NOMO-1 (cell line): ENCODE measurements around the gene ADARB2.
"Not testable (repeated sequence)": the region's sequence is repeated elsewhere in the genome, so short reads cannot be mapped to it uniquely, and the experiment has no call there.

ENCODE experiments used
- DNase-seq, 2 experiments: peaks; one replicate each; lab custom pipeline; 2025; ENCODE audit not compliant: unreplicated experiment in 2 of 2; lab: John Stamatoyannopoulos, UW

Gene ADARB2

DNA sequence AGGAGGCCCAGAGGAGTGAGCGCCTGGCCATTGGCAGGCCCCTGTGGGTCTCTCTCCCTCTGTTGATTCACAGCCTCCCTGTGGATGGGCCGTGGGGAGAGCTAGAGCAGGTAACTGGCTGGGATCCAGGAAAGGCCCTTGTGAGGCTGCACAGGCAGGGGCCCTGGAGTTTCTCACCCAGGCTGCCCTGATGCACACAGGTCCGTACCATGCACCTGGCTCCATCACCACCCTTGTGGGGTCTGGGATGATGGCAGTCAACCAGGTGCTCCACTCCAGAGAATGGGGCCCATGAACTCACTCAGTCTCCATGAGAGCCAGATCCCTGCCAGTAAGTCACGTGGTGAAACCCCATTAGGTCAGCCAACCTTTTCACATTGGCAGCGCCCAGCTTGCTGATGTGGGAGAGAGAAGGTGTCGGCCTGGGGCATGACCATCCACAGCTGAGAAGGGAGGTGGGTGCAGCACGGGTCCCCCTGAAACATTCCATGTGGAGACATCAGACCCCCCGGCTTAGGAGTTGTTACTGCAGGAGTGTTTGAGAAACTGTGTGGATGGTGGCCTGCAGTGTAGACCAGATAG is 320.8 kb downstream of the ADARB2 start:
- DNase-seq: no peak

DNA sequence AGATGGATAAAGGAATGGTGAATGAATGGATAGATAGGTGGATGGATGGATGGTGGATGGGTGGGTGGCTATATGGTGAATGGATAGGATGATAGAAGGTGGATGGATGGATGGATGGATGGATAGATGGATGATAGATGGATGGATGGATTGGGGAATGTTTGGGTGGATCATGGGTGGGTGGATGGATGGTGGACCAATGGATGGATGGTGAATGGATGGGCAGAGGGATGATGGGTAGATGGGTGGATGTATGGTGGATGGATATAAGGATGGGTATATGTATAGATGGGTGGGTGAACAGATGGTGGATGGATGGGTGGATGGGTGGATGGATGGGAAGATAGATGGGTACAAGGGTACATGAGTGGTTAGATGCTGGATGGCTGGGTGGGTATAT is 322.4 kb downstream of the ADARB2 start:
- no peak for DNase-seq

DNA sequence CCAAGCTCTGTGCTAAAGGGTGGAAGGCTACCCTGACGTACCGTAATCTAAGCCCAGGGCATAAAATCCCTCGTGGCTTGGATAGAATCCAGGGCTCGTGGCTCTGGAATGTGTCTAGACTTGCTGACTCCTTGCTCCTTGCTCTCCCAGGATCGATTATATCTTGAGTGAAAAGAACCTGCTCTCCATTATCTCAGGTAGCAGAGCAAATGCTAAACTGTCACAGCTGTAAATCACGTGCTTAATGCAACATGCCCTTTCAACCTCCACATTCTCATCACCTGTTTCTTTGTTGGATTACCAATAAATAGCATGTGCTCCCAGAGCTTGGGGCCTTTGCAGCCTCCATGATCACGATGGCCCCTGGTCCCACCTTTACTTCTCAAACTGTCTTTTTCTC is 323.0 kb downstream of the ADARB2 start:
- DNase-seq: not testable (repeated sequence)

DNA sequence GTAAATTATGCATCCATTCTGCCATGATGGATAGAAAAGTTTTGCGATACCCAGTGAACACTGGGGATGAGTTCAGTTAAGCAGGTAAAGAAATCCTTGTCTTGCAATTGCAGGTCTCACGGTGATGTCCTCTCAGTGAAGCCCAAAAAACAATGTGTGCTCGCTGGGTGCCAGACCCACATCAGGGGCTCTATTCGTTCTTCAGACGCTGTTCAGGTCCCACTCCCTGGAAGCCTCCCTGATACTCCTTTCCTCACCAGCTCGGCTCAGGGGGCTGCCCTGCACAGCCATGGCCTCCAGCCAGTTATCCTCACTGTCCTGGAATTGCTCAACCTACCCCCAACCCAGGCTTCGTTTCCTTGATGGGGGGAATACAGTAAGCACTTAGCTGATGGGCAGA is 323.5 kb downstream of the ADARB2 start:
- no peak for DNase-seq

DNA sequence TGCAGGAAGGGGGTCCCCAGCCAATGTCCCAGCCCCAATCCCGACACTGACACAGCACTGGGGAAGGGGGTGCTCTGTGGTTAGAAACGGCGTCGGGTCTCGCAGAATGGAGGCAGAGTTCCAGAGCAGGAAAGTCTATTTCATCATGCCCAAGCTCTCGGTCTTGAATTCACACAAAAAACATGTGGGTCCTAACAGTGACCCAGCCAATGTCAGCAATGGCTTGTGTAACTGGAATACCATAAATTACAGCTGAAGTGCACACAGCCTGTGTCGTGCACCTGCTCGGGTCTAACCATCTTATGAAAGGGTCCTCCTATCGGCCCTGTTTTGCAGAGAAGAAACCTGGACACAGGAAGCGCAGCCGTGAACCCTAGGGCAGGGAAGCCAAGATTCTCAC is 324.1 kb downstream of the ADARB2 start:
- DNase-seq: no peak

DNA sequence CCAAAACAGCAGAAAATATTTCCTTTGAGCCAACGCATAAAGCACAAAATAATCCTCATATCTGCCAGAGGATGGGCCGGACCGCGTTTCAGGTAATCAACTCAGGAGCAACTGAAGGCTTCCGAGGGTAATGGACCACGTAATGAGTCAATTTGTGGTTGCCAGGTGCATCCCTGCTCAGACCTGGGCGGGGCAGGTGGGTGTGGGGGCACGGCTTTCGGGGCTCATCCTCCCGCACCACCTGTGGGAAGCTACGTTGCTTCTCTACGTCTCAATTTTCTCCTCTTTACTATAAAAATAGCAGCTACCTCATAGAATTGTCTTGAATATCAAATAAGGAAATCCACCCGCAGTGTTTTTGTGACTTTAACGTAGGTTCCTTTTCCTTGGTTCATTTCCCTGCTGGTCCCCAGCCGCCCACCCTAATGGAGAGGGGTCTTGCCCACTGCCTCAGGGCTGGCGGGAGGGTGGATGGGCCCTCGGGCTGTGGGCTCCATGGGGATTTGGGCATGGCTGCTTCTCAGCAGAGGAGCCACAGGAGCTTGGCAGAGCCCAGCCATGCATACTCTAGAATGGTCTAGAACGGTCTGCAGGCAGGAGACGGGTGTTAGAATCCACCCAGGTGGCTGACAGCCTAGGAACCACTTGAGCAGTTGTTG is 324.7 kb downstream of the ADARB2 start:
- no peak for DNase-seq

DNA sequence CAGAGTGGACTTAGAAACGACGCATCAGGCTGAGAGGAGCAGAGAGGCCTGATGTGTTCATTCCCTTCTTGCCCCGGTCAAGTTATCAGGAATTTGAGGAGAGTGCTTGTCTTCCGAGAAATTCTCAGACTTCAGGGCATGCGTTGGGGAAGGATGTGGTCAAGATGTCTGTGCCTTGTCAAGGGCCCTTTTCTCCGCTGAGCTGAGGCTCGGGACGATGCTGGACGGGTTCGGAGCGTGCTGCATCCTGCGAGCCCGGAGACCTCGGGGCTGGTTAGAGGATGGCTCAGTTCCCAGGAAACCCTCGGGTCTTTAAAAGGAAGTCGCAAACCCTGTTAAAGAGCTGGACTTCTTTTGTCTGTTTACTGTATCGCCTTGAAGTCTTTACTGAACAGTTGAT is 325.4 kb downstream of the ADARB2 start:
- no peak for DNase-seq

DNA sequence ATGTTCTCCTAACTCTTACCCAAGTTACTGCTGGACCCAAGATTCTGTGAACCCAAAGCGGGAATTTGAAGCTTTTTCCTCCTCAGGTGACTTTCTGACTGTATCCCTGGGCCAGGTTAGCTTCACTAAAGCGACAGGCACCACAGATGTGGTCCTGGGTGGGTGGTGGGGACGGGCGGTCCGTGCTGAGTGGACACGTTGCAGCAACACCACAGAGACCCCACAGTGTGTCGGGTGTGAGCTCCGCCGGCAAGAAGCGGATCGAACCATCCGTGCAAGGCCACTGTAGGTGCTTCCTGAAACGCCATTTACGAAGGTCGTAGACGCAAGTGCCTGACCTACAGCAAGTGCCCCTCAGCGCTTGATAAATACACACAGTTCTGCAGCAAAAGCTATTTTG is 325.9 kb downstream of the ADARB2 start:
- no peak for DNase-seq

DNA sequence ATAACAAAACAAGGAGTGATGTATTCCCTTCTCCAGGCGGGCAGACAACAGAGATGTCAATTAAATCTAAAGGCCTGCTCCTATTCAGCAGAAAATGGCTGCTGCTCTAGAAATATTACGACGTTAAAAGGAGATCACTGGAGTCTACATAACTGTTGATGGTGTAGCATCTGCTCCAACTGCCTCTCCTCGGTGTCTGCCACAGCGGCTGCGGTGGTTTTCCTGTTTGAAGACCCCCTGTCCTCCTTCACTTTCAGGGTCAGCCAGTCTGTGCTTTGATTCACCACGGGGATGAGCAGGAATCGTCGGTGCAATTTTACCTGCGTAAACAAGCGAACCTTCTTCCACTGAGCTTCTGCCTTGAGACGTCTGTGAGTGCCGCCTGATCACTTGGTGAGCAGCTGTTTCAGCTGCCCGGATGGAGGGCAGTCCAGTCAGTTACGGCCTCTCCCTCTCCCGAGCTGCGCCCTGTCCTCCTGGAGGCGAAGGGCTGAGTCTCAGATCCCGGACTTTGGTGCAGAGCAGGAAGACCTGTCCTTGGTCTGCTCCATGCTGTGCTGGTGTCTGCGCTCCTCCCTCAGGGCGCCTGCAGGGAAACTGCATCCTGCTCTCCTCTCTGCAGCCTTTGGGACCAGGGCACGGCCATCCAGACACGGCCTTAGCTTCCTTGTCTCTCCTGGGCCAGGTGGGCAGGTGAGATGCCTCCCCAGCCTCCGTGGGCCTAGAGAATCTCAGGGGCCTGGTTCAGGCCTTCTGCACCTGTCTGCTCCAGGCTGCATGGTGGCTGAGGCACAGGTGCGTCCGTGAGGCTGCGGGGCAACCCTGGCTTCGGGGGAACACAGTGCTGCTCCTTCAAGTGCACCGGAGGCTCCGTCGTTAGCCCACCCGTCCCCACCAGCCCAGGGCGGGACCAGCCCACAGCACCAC is 326.6 kb downstream of the ADARB2 start:
- no peak for DNase-seq

DNA sequence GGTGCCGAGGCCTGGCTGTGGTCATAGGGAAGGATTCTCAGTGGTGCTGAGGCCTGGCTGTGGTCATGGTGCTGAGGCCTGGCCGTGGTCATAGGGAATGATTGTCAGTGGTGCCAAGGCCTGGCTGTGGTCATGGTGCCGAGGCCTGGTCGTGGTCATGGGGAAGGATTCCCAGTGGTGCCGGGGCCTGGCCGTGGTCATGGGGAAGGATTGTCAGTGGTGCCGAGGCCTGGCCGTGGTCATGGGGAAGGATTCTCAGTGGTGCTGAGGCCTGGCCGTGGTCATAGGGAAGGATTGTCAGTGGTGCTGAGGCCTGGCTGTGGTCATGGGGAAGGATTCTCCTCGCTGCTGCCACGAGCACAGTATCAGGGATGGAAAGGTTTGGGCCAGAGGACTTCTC is 327.3 kb downstream of the ADARB2 start:
- no peak for DNase-seq

DNA sequence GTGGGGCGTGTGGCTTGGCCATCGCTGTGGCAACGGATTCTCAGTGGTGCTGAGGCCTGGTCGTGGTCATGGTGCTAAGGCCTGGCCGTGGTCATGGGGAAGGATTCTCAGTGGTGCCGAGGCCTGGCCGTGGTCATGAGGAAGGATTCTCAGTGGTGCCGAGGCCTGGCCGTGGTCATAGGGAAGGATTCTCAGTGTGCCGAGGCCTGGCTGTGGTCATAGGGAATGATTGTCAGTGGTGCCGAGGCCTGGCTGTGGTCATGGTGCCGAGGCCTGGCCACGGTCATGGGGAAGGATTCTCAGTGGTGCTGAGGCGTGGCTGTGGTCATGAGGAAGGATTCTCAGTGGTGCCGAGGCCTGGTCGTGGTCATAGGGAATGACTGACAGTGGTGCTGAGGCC is 327.9 kb downstream of the ADARB2 start:
- no peak for DNase-seq

DNA sequence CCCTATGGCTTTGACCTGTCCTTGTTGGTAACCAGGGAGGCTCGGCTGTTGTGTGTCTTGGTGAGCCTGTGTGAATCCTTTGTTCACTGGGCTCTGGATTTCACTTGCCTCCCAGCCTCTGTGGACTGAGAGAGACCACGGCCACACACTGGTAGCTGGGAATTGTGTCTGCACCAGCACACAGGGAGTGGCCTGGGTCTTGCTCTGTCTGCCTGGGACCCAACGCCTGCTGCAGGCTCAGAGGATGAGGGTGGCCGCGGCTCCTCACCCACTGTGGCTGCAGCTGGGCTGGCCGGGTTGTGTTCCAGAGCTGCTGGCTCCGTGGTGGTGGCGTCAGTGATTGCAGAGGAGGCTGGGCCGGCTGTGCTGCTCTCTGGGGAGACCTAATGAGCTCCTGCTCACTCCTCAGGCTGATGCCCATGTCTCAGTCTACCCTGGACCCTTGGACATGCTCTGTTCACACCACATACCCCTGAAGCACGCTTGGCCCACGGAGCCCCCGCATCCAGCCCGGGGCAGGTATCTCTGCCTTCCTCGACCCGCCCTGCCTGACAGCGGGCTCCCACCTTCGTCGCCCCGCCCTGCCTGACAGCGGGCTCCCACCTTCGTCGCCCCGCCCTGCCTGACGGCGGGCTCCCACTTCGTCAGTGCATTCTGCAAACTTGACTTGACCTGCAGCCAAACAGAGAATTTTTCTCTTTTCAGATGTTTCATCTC is 328.5 kb downstream of the ADARB2 start:
- no peak for DNase-seq

DNA sequence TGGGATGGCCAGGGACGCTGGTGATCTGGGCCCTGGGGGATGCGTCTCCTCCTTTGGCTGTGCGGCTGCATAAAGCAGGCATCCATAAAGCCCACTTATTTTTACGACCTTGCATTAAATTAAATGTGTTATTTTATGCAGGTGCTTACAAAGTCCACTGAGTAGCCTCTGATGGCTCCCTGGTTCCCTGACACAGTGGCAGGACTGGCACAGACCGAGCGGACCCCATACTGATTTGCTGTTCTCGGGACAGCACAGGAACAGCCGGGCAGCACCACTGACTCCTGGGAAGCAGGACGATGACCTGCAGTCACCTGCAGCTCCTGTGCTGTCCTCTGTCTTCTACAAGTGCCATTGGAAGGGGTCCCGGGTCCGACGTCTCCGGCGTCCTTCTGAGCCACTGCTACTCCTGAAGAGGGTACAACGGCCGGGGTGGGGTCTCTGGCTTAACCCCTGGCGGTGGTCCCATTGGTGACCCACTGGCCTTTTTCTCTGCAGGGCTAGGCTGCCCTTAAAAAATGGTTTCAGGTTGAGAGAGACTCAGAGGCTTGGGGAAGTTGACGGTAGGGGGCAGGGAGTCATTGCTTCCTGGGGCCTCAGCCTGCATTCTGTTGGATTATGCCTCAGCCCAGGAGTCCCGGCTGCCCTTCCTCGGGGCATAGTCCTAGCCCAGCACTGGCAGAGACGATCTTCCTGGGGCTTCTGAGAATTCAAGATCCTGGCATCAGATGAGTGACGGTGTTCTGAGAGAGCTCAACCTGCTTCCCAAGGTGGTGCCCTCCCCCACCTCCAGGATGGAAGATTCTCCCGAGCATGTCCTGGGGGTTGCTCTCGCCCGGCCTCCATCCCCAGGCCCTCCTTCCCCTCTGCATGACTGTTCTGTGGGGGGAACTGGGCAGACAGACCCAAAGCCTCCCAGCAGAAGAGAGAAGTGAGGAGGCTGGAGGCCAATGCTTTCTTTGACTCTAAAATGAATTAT is 330.1 kb downstream of the ADARB2 start:
- DNase-seq: no peak

DNA sequence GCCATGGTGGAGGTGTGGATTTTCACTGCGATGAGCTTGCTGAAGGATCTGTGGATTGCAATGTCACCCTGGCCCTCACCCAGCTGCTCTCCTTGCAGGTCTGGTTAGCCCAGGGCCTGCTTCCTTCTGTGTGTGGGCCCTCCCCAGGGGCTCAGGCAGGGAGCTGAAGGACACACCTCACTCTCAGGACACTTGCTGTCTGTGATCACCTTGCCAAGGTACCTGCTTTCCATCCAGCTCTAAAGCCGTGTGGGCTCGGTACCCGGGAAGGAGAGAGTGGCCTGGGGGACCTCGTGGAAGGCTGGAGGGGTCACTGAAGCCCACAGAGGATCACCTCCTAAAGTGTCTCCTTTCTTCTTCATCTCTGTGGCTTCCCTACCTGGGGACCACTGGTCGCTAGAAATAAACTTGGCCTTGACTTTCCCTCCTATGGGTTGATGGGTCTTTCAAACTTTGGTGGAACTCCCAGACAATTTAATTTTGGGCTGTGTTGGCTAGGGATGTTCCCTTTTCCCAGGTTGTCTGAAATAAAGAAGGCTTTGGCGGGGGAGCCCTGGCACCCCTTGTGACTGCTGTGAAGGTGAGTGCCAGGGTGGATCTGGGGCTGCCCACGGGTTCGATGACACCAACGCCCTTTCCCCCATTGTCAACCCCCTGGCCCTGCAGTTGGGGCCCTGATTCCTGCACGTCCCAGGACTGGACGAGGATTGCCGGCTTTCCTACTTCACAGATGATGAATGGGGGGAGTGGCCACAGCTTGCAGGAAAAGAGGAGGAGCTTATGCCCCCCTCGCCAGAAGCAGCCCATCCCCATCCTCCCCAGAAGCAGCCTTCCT is 331.0 kb downstream of the ADARB2 start:
- no peak for DNase-seq

DNA sequence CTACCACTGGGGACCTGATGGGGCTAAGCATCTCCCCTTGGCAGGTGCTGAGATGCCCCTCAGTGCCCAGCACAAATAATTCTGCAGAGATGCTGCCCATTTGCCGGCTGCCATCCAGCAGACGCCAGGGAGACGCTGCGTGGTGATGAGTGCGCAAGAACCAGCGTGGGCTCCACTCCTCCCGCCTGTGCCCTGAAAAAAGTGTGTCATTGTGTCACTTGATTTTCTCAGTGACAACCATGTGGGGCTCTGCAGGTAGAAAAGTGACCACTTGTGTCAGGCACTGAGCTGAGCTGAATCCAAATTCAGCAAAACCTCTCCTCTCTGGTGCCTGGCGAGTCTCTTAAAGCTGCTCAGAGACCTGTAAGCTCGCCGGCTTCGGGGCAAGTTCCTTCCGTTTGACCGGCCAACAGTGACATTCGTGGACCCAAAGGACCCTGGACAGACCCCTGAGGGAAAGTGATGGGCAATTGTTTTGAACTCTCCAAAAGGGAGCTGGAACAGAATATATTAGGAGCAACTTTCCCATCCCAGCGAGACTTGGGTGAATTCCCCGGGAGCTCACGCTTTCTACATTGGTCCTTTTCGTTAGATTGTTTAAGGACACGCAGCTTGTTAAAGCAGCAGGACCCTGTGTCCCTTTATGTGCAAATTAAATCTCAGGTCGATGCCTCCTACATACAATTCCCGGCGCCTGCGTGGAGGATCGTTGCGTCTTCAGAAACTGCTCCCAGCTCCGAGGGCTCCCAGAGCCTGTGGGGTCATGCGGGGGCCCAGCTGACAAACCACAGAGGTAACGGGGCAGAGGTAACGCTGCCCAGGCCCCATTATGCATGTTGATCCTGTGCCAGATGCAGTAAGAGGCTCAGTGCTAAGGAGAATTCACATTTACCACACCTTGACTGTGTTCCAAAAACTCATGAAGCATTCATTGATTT is 332.7 kb downstream of the ADARB2 start:
- DNase-seq: no peak

DNA sequence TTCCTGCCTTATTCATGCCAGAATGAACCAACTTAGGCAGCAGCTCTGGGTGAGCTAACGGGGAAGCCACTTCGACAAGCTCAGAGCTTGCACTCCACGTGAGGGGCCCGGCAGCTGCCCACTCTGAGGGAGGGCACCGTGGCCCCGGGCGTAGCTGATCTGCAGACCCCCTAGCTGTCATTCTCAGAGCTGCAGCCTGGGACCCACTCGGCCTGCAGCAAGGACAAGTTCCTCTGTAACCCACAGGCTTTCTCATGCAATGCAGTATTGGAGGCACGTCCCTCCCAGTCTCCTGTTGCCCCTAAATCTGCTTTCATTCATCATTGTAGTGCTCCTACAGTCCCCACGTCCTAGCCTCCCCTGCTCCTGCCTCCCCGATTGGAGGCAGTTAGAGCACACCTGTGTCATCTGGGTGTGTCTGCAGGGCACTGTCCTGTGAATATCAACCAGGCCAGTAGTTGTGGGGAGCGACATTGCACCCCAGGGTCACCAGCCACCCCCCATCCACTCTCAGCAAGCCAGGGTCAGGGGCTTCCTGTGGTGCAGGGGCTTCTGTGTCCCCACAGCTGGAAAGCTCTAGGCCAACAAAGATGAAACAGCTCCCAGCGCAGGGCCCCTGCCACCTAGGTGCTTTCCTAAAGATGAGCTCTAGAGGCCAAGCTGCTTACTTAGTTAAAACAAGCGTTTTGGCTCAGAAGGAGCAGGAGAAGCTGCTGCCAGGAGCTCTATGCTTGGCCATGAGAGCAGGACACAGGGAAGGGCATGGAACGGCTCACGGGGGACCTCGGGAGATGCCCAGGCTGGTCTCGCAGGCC is 333.6 kb downstream of the ADARB2 start:
- DNase-seq: no peak

DNA sequence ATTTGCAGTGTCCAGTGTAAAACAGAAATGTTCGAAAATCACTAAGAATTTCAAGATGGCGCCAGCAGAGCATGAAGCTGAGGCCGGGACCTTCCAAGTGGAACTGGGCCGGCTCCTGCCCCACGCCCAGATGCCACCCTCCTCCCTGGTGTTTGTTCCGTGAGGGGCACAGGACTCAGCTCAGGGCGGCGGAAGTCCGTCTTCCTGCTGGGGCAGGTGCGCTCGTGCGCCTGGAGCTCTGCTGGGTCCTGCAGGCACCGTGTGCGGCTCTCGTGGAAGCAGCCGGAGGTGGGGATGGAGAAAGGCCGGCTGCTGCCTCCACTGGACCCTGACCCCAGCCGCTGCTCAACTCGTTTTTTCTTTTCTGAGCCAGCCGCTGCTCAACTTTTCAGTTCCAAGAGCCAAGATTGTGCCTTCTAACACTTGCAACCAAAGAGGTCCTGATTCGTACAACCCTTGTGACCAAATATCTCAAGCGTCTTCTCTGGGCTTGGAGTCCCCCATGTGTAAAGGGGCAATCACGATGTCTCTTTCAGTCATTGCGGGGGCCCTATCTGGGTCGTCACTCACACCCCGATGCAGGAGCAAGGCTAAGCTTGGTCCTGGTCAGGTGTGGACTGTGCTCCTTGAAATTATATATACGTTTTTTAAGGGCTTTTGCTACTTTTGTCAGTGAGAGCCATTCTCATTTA is 334.4 kb downstream of the ADARB2 start:
- no peak for DNase-seq
